Ammon's horn (tissue), 1 donor: ENCODE measurements around the gene DBR1.

ENCODE experiments used
- DNase-seq: peaks from one replicate; pipeline ENCODE4 v3.0.0-alpha.2; 2016; ENCODE audit warnings: low spot score

DBR1 gene

DNA sequence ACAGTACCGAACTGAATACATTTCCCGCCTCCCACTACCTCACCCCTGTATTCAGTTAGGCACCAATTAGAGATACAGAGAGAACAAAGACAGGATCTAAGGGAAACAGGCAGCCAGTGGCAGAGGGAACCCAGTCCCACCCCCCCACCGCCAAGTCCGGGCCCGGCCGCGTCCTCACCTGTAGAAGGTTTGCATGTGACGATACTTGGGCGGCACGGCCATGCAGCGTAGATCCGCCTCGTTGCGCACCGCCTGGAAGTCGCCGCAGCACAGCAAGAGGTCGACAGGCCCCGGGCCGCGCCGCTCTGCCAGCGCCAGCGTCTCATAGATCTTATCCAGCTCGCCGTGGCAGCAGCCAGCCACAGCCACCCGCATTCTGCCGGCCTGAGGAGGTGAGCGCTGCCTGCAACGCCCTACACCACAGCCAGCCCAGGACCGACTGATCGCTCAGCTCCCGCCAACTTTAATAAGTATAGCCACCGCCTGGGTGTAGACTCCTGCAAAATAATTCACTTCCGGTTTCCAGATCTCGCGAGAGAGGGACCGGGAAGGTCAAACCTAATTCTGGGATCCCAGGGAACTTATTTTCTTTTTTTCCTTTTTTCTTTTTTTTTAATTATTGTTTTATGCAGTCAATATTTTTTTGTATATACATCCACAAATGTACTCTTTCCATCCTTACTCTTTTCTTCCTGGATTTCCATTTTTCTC lies at the start of gene DBR1:
DBR1 (minus strand) TSS at position 501 of the 711 bp plus-strand sequence; CDS start at position 375, 126 bp downstream.
- peak; percentile 64 for DNase-seq

DNA sequence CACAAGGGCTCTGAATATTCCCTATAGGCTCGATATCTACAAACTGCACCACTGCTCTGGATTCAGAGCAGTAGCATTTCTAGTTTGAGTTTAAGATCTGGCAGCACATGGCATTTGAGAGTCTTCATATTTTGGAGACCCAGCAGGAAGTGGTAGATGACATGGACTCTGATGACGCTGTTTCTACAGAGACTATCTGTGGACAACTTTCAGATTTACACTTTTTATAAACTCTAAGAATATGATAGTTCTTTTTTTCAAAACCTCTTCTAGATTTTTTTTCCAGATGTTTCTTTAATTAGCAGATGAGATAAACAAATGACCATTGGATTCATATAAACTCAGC lies 48.2 kb upstream of the DBR1 start:
- DNase-seq, result no peak

DNA sequence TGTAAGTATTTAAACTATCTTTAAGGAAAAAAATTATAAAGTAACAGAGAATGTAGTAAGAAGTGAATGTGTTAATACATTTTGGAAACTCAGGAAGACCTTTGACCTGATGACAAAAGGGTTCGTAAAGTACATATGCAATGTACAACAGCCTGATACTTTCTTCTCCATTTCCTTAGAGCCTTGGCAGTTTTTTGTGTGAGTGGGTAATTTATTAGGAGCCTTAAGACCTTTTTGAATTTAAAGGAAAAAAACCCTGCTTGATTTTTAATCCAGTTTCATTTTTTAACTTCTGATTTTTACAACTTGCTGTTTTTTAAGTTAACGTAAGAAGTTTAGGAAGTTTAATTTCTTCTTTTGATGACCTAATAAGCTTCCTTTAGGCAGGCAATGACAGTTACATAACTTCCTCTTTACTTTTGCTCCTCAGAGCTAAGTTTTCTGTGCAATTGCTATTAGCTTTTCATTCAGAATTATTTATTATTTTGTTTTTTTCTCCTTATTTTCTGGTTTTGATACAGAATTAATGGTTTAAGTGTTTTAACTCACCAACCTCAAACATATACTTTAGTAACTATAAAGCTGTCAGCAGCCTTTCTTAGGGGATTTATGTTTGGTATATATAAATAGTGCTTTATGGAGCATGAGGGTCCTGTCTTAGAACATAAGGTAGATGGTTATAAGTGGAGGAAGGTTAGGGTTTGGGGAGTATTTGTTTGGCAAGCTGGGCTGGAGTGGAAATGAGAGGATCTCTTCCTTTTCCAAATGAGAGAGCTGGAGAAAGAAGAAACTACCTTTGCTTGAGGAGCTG lies 47.6 kb upstream of the DBR1 start:
- no peak for DNase-seq

- no peak for DNase-seq
These were observed 46.1 kb upstream of the DBR1 start for GRCh38 chr3:138220788-138221187.

- DNase-seq, result no peak
These were observed 45.5 kb upstream of the DBR1 start for GRCh38 chr3:138220242-138220641.

DNA sequence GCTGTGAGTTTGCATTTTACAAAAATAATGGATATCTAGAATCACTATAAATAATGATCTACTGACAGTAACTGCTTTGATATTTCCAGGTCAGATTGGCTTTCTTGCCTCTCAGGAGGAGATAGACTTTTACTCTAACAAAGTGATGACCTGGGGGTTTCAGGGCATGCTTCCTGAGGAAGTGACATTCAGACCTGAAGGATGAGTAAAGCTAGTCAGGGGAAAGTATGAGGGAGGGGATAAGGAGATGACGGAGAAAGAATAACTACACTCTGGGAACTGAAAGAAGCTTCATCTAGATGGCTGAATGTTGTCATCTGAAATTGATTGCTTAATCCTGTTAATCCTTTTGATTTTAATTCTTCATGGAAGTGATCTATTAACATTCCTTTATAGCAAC lies 44.5 kb upstream of the DBR1 start:
- no peak for DNase-seq

- no peak for DNase-seq
These were observed 38.8 kb upstream of the DBR1 start for GRCh38 chr3:138213398-138214085.

GRCh38 chr3:138210528-138210927 lies 35.8 kb upstream of the DBR1 start:
- DNase-seq, result no peak

DNA sequence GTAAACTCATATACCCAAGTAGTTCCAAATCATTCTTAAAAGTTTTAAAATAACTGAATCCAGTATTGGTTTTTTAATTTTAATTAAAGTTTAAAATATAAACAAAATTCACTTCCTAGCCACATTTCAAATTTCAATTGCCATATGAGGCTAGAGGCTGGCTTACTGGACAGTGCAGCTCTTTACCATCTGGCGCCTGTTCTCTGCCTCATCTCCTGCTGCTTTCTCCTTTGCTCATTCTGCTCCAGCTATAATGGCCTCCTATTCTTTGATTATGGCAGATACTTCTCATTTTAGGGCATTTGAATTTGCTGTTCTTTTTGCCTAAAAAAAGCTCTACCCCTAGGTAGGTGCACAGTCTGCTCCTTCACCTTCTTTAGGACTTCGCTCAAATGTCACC lies 31.5 kb upstream of the DBR1 start:
- no peak for DNase-seq

DNA sequence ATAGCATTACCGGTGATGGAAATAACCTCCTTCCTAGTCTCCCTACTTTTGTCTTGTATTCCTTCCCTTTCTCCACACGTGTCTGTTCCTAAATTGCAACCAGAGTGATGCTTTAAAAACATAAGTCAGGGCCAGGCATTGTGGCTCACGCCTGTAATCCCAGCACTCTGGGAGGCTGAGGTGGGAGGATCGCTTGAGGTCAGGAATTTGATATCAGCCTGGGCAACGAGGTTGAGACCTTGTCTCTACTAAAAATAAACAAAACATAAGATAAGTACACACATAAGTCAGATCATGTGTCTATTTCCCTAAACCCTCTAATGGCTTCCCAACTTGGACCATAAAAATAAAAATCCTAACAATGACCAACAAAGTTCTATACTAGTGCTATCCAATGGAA lies 30.8 kb upstream of the DBR1 start:
- no peak for DNase-seq

DNA sequence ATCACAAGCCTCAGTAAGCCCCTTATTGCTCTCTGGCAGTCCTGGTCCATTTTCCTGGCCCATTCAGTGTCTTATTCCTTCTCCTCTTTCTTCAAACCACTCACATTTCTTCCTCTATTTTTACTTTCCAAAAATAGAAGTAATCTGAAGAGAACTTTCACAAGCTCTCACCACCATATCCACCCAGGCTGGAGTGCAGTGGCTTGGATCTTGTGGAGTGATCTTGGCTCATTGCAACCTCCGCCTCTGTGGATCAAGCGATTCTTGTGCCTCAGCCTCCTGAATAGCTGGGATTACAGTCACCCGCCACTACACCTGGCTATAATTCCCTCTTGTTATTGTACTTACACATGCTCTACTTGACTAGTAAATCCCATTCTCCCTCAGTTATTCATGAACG lies 29.2 kb upstream of the DBR1 start:
- no peak for DNase-seq

DNA sequence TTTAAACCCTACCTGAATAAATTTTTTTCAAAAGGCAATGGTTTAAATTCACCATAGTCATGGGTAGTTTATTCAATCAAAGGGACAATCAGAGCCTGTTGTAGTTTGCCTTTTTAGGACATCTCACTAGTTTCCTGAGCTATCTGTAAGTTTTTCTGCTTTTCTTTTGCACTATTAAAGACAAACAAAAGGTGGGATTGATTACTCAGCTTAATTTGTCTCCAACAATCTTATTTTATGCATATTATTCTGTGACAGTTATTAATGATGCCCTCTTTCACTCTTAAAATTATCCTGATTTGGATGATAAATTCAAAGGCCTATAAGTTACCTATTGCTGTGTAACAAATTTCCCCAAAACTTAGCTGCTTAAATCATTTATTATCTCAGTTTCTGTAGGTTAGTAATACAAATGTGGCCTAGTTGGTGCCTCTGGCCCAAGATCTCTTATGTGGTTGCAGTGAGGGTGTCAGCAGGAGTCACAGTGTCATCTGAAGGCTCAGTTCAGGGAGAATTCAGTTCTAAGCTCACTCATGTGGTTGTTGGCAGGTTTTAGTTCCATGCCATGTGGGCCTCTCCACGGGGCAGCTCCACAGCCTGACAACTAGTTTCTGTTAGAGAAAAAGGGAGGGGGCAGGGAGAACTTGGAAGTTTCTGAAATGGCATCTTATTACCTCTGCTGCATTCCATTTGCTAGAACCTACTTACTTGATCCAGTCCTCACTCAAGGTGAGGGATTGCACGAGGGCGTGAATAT lies 28.4 kb upstream of the DBR1 start:
- no peak for DNase-seq

GRCh38 chr3:138200424-138200823 lies 25.7 kb upstream of the DBR1 start:
- DNase-seq, result no peak

DNA sequence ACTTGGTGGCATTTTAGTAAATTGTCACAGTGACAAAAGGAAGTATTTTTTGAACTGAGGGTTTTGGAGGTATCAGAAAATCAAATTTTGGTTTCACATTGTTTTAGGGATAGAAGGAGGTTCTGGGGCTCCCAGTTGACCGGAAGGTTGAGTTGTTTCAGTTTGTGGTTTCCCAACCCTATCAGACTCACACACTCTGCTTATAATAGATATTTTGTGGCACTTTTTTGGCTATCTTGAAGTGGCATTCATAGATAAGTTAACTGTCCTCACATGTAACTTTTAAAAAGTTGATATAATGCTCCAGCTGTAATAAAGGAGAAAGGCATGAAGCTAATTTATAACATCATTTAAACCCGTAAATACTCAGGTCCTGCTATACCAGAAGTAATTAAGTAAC lies 25.1 kb upstream of the DBR1 start:
- DNase-seq, result no peak

- DNase-seq, result no peak
These were observed 22.8 kb upstream of the DBR1 start for GRCh38 chr3:138197524-138197923.

GRCh38 chr3:138197058-138197457 lies 22.3 kb upstream of the DBR1 start:
- peak; percentile 54 for DNase-seq

GRCh38 chr3:138196023-138196422 lies 21.3 kb upstream of the DBR1 start:
- no peak for DNase-seq

- DNase-seq, result peak; percentile 76
These were observed 20.8 kb upstream of the DBR1 start for GRCh38 chr3:138195481-138195880.

GRCh38 chr3:138188013-138188730 lies 13.5 kb upstream of the DBR1 start:
- no peak for DNase-seq

- peak; percentile 61 for DNase-seq
These were observed 12.7 kb upstream of the DBR1 start, which contains the start of gene ARMC8 for GRCh38 chr3:138187296-138188012. ARMC8 (plus strand) TSS chr3:138187301; CDS start chr3:138187555, 254 bp downstream.

GRCh38 chr3:138186803-138187295 lies 12.1 kb upstream of the DBR1 start:
- DNase-seq, result peak; percentile 93
